Sigmoid colon (tissue), 7 donors: ENCODE results near the gene PRDM9. TPM values are rescaled to one million over a fixed set of nuclear protein-coding genes. Genes with fewer than 3 reads are reported as not detected.
"Not testable (repeated sequence)": the region's sequence is repeated elsewhere in the genome, so short reads cannot be mapped to it uniquely, and the experiment has no call there.

Source experiments
- DNase-seq: peaks from one replicate; pipeline ENCODE4 v3.0.0-alpha.2; 2019
- H3K27ac ChIP-seq, 4 donors: fragments of 200-600 bp; sonication (generic); one replicate each; pipeline ENCODE4 v1.5.1; 2016 to 2019; ENCODE audit warnings: mild to moderate bottlenecking in 1 of 4
- H3K27me3 ChIP-seq, 3 donors: fragments of 200-600 bp; sonication (generic); one replicate each; pipeline ENCODE4 v1.5.1; 2019; ENCODE audit warnings: mild to moderate bottlenecking in 1 of 3
- H3K36me3 ChIP-seq, 4 donors: fragments of 200-600 bp; sonication (generic); one replicate each; pipeline ENCODE4 v1.5.1; 2016 to 2019
- H3K4me1 ChIP-seq, 4 donors: fragments of 200-600 bp; sonication (generic); one replicate each; pipeline ENCODE4 v1.5.1; 2017 to 2019
- H3K4me3 ChIP-seq, 4 donors: fragments of 200-600 bp; sonication (generic); one replicate each; pipeline ENCODE4 v1.5.1; 2017 to 2019; ENCODE audit warnings: mild to moderate bottlenecking in 2 of 4, moderate library complexity in 1 of 4
- H3K9me3 ChIP-seq, 4 donors: fragments of 200-600 bp in 3 of 4; sonication (generic) in 3 of 4; one replicate each; pipeline versions ENCODE4 v1.5.1 to v1.6.1; 2013 to 2019
- EP300 ChIP-seq, 4 donors: sonication (generic); formaldehyde crosslinking; IDR thresholded peaks; one replicate each; pipeline ENCODE4 v1.6.1; 2017; ENCODE audit warnings: antibody characterized with exemption in 4 of 4
- POLR2A ChIP-seq, 2 donors: fragments of 450-650 bp; IDR thresholded peaks; one replicate each; pipeline ENCODE4 v1.6.1; 2016; ENCODE audit warnings: antibody characterized with exemption in 2 of 2, mild to moderate bottlenecking in 2 of 2, moderate library complexity in 2 of 2
- POLR2AphosphoS5 ChIP-seq, 4 donors: sonication (generic); formaldehyde crosslinking; IDR thresholded peaks; one replicate each; pipeline ENCODE4 v1.6.1; 2017; ENCODE audit warnings: antibody characterized with exemption in 4 of 4
- WGBS, 2 donors: extraction: QIAGEN DNeasy Blood & Tissue Kit; methylation state at CpG; one replicate each; pipeline ENCODE4 v1.1.7; 2013; 5-methylcytosine and 5-hydroxymethylcytosine counted together
- intact Hi-C: fragments of 100-400 bp; cut with DNase I; formaldehyde crosslinking; loops from one replicate; pipeline ENCODE4 v1.15.1; 2023
- polyA plus RNA-seq, 3 donors: library from polyadenylated mRNA; stranded (reverse); fragments of 200-250 nt; gene quantifications; one replicate each; pipeline ENCODE4 v1.2.3, GENCODE V29; 2013
- total RNA-seq, 4 donors: library from RNA; depleted of rRNA; stranded (reverse); fragments of >200 nt; gene quantifications; one replicate each; pipeline ENCODE4 v1.1.0, GENCODE V29; 2016
- TF ChIP-seq, protein P1 (sequence below), 4 experiments: fragments of 450-650 bp in 3 of 4; fragments of 200-600 bp in 1 of 4; IDR thresholded peaks; one replicate each; pipeline ENCODE4 v1.5.1; 2016 to 2019; ENCODE audit warnings: antibody characterized with exemption in 4 of 4, mild to moderate bottlenecking in 3 of 4, moderate library complexity in 2 of 4
- donor health status: healthy with polysubstance abuse.
- donor health status: Bipolar disorder and iron deficiency.
- donor health status: healthy.

PRDM9 gene
- total and polyA plus RNA-seq, 7 donors = not detected

DNA sequence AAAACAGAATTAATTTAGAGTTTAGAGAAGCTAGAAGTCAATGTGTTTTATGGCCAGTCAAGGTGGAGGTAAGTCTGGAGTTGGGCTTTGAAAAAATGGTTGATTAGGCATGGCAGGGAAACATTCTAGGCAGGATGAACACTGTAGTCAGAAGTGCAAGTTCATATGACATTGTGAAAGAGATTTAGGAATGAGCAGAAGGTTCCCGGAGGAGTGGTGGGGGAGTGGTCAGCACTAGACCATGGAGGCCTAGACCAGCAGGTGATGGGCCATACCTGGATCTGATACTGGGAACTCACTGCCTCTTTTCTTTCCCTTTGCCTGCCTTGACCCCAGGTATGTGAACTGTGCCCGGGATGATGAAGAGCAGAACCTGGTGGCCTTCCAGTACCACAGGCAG lies 16.6 kb downstream of the PRDM9 start:
- Histone ChIP-seq H3K4me1 (no peaks in the 10 kb centered on the region), H3K27ac (no peak overlapping the region), H3K4me3 (no peak overlapping the region), H3K9me3 (peaks cover 0 to 3% (median 0%) of the 10 kb centered on the region in 4 donors), H3K27me3 (no peaks in the 10 kb centered on the region), H3K36me3 (no peaks in the 10 kb centered on the region)
- DNase-seq = no peak
- intact Hi-C loops = no loop called here
- no peak for TF ChIP-seq POLR2AphosphoS5 (IDR thresholded peaks at IDR 0.05)
- TF ChIP-seq EP300 (IDR thresholded peaks at IDR 0.05) = no peak
- TF ChIP-seq, protein P1, sequence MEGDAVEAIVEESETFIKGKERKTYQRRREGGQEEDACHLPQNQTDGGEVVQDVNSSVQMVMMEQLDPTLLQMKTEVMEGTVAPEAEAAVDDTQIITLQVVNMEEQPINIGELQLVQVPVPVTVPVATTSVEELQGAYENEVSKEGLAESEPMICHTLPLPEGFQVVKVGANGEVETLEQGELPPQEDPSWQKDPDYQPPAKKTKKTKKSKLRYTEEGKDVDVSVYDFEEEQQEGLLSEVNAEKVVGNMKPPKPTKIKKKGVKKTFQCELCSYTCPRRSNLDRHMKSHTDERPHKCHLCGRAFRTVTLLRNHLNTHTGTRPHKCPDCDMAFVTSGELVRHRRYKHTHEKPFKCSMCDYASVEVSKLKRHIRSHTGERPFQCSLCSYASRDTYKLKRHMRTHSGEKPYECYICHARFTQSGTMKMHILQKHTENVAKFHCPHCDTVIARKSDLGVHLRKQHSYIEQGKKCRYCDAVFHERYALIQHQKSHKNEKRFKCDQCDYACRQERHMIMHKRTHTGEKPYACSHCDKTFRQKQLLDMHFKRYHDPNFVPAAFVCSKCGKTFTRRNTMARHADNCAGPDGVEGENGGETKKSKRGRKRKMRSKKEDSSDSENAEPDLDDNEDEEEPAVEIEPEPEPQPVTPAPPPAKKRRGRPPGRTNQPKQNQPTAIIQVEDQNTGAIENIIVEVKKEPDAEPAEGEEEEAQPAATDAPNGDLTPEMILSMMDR (IDR thresholded peaks at IDR 0.05) = no peak
- TF ChIP-seq POLR2A (IDR thresholded peaks at IDR 0.05) = no peak
- WGBS, 2 donors = 88 to 90% methylated on average over 2 of the region's 2 CpGs

DNA sequence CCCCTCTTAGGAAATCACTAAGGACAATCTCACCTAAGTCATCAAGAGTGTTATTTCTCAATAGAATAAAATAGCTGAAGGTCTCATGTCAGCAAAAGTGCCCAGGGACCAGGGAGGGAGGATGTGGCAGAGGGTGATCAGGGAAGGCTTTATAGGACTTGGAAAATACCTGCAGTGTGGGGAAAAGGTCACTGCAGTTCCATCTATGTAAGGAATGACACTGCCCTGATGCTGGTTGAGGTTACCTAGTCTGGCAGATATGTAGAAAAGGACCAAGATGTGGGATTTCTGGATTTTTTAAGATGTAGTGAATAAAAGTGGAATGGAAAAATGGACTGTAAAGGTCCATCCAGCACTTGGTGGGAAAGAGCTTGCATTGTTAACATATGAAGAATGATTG lies 18.3 kb downstream of the PRDM9 start:
- Histone ChIP-seq H3K9me3 (peaks cover 0 to 3% (median 0%) of the 10 kb centered on the region in 4 donors), H3K36me3 (no peaks in the 10 kb centered on the region), H3K27me3 (no peaks in the 10 kb centered on the region), H3K4me1 (no peaks in the 10 kb centered on the region), H3K27ac (no peak overlapping the region), H3K4me3 (no peak overlapping the region)
- DNase-seq = no peak
- TF ChIP-seq EP300 (IDR thresholded peaks at IDR 0.05) (no peak), POLR2AphosphoS5 (IDR thresholded peaks at IDR 0.05) (no peak), POLR2A (IDR thresholded peaks at IDR 0.05) (no peak)
- TF ChIP-seq, protein P1 (IDR thresholded peaks at IDR 0.05) = no peak
- intact Hi-C loops = no loop called here

DNA sequence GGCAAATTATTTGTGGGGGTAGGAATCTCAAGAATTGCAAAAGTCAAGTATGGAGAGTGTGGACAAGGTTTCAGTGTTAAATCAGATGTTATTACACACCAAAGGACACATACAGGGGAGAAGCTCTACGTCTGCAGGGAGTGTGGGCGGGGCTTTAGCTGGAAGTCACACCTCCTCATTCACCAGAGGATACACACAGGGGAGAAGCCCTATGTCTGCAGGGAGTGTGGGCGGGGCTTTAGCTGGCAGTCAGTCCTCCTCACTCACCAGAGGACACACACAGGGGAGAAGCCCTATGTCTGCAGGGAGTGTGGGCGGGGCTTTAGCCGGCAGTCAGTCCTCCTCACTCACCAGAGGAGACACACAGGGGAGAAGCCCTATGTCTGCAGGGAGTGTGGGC lies 19.2 kb downstream of the PRDM9 start:
- H3K27me3 ChIP-seq, DNase-seq, H3K4me3 ChIP-seq, H3K9me3 ChIP-seq, H3K36me3 ChIP-seq, H3K27ac ChIP-seq, H3K4me1 ChIP-seq, intact Hi-C loops: not testable (repeated sequence)
- WGBS, 2 donors = 85 to 90% methylated on average over 5 of the region's 5 CpGs

DNA sequence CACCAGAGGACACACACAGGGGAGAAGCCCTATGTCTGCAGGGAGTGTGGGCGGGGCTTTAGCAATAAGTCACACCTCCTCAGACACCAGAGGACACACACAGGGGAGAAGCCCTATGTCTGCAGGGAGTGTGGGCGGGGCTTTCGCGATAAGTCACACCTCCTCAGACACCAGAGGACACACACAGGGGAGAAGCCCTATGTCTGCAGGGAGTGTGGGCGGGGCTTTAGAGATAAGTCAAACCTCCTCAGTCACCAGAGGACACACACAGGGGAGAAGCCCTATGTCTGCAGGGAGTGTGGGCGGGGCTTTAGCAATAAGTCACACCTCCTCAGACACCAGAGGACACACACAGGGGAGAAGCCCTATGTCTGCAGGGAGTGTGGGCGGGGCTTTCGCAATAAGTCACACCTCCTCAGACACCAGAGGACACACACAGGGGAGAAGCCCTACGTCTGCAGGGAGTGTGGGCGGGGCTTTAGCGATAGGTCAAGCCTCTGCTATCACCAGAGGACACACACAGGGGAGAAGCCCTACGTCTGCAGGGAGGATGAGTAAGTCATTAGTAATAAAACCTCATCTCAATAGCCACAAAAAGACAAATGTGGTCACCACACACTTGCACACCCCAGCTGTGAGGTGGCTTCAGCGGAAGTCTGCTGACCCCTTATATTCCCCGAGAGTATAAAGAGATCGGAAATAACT lies 20.0 kb downstream of the PRDM9 start:
- DNase-seq, H3K4me3 ChIP-seq, H3K27me3 ChIP-seq, intact Hi-C loops, H3K27ac ChIP-seq, H3K9me3 ChIP-seq, H3K36me3 ChIP-seq, H3K4me1 ChIP-seq: not testable (repeated sequence)
- WGBS, 2 donors = 94 to 95% methylated on average over 14 to 15 of the region's 15 CpGs

DNA sequence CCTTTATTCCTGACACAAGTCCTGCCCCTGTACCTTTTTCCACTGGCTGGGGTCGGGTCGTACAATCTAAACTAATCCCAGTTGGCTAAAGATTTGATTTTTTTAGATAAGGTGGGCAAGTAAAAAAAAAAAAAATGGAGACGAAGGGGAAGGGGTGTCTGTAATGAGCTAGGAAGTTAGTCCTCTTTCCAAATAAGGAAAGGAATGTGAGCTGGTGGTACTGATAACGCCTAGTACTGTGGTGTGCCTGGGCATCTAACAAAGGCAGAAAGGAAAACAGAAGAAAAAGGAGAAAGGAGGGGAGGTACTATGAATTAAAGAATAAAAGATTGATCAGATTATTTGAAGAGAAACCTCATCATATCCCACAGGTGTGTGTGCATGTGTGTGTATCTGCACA lies 21.3 kb downstream of the PRDM9 start:
- TF ChIP-seq EP300 (IDR thresholded peaks at IDR 0.05) = no peak
- no peak for TF ChIP-seq POLR2AphosphoS5 (IDR thresholded peaks at IDR 0.05)
- TF ChIP-seq POLR2A (IDR thresholded peaks at IDR 0.05) = no peak
- TF ChIP-seq, protein P1 (IDR thresholded peaks at IDR 0.05) = no peak
- Histone ChIP-seq H3K9me3 (peaks cover 0 to 3% (median 0%) of the 10 kb centered on the region in 4 donors), H3K27me3 (no peaks in the 10 kb centered on the region), H3K27ac (no peak overlapping the region), H3K4me3 (no peak overlapping the region), H3K4me1 (no peaks in the 10 kb centered on the region), H3K36me3 (no peaks in the 10 kb centered on the region)
- 65% methylated on average over 4 of the region's 4 CpGs for WGBS, 2 donors
- intact Hi-C loops = no loop called here
- no peak for DNase-seq

DNA sequence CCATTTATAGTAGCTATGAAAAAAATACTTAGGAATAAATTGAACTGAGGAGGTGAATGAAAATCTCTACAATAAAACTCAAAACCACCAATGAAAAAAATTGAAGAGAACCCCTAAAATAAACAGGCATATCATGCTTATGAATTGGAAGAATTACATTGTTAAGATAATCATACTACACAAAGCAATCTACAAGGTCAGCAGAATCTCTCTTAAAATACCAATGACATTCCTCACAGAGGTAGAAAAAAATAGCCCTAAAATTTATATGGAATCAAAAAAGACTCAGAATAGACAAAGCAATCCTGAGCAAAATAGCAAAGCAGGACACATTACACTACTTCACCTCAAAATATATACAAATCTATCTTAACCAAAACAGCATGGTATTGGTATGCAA lies 23.2 kb downstream of the PRDM9 start:
- DNase-seq = no peak
- intact Hi-C loops = no loop called here
- no peaks in the 10 kb centered on the region for H3K4me1 ChIP-seq
- H3K9me3 ChIP-seq = peaks cover 0 to 3% (median 0%) of the 10 kb centered on the region in 4 donors
- no peak for TF ChIP-seq POLR2A (IDR thresholded peaks at IDR 0.05)
- TF ChIP-seq EP300 (IDR thresholded peaks at IDR 0.05) = no peak
- no peak for TF ChIP-seq POLR2AphosphoS5 (IDR thresholded peaks at IDR 0.05)
- TF ChIP-seq, protein P1 (IDR thresholded peaks at IDR 0.05) = no peak
- no peak overlapping the region for H3K4me3 ChIP-seq
- no peaks in the 10 kb centered on the region for H3K27me3 ChIP-seq
- no peaks in the 10 kb centered on the region for H3K36me3 ChIP-seq
- H3K27ac ChIP-seq = no peak overlapping the region
